ENCODE measurements around the gene SLC41A1.

DNA sequence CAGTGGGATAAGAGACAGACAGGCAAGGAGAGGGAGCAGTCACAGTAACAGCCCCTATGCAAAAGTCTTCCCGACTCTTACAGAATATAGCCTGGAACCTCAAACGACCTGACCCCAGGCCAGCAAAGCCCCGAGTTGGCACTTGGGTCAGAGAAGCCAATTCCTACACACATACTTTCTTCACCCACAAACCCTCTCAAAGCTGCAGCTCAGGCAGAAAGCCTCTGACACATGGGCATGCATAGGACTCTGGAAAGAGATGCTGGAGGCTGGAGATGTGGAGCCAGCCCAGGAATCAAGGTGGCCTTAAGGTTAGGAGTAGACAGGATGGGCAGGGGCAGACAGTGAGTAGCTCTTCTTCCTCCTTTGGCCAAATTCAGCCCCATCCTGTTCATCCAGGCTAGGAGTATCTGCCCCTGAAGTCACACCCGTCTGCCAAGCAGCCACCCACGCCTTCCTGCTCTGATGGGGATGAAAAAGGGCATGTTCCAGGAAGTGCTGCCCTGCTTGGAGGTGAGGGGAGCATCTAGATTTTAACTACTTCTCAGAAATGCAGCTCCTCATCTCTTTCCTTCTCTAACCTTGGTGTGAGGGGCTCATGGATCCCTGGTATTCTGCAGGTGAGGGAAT, 7.8 kb downstream of the SLC41A1 start:
- TF ChIP-seq, protein P1, sequence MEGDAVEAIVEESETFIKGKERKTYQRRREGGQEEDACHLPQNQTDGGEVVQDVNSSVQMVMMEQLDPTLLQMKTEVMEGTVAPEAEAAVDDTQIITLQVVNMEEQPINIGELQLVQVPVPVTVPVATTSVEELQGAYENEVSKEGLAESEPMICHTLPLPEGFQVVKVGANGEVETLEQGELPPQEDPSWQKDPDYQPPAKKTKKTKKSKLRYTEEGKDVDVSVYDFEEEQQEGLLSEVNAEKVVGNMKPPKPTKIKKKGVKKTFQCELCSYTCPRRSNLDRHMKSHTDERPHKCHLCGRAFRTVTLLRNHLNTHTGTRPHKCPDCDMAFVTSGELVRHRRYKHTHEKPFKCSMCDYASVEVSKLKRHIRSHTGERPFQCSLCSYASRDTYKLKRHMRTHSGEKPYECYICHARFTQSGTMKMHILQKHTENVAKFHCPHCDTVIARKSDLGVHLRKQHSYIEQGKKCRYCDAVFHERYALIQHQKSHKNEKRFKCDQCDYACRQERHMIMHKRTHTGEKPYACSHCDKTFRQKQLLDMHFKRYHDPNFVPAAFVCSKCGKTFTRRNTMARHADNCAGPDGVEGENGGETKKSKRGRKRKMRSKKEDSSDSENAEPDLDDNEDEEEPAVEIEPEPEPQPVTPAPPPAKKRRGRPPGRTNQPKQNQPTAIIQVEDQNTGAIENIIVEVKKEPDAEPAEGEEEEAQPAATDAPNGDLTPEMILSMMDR (IDR thresholded peaks at IDR 0.05) = no peak
- TF ChIP-seq POLR2A (IDR thresholded peaks at IDR 0.05) (no peak), EP300 (IDR thresholded peaks at IDR 0.05; ENCODE audit: low read depth) (no peak)
